ENCODE measurements around the gene ORC6. TPM values are rescaled to one million over a fixed set of nuclear protein-coding genes. Genes with fewer than 3 reads are reported as not detected.
"Not testable (repeated sequence)": the region's sequence is repeated elsewhere in the genome, so short reads cannot be mapped to it uniquely, and the experiment has no call there.

Gene ORC6, protein sequence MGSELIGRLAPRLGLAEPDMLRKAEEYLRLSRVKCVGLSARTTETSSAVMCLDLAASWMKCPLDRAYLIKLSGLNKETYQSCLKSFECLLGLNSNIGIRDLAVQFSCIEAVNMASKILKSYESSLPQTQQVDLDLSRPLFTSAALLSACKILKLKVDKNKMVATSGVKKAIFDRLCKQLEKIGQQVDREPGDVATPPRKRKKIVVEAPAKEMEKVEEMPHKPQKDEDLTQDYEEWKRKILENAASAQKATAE
- total RNA-seq = 10 to 100 TPM in 3 of 8 experiments, 1 to 10 TPM in 5; 2.8 to 39.8 (median 5.9) TPM

GRCh38 chr16:46689365-46690280 lies at the start of gene ORC6:
Gene ORC6 (plus strand): TSS chr16:46689659. CDS start chr16:46689706, 47 bp downstream.
- 0 to 13% (median 1%) methylated on average over 5 to 19 of the region's 79 CpGs; no CpG with 5 or more reads in 3 of the 10 experiments for WGBS, 10 experiments
- Histone ChIP-seq H3K4me3 (peak within 1 kb of the TSS; percentile 70 to 88 (median 73)), H3K27ac (peak within 1 kb of the TSS; percentile 98), H3K4me1 (replicated peaks in 1 of 2) (peaks cover 12 to 23% of the 10 kb centered on the region in 2 donors)
- in situ Hi-C loops (cut with MboI; ENCODE audit: low pct_unique_long_range_greater_than_20kb in 2 of 9, low sequenced_read_pairs in 9 of 9, unreplicated experiment in 9 of 9) = loop anchor here in 2 of 9 experiments (25.0 kb wide), 2 partner anchors 98 to 123 kb away; no protein-coding TSS in a partner anchor
- peak; percentile 77 to 85 (median 82) for ATAC-seq (replicated peaks in 6 of 8)

DNA sequence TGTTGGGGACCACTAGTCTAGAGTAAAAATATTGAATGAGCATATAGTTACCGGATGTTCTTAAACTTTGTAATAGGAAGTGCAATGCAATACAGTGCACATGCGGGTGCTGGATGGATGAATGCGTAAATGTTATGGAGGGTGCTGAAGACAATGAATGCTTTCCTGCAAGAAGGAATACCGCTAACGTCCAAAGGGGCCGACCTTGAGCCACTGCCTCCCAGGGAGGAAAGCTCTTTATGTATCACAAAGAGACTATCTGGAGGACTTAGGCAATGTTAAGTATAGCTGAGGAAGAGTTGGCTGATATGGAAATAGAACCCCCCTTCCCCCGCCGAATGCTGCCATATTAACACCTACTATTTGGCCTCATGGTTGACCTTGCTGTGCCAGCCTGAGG lies 40.8 kb upstream of the ORC6 start:
- 40 to 100% (median 90%) methylated on average over 1 to 8 of the region's 8 CpGs; no CpG with 5 or more reads in 1 of the 10 experiments for WGBS, 10 experiments
- Histone ChIP-seq H3K4me3 (no peak overlapping the region), H3K4me1 (replicated peaks in 1 of 2) (peaks cover 5 to 12% of the 10 kb centered on the region in 2 donors), H3K27ac (no peak overlapping the region)
- in situ Hi-C loops (cut with MboI; ENCODE audit: low pct_unique_long_range_greater_than_20kb in 2 of 9, low sequenced_read_pairs in 9 of 9, unreplicated experiment in 9 of 9) = no loop called here
- ATAC-seq (replicated peaks in 6 of 8) = no peak

GRCh38 chr16:46649588-46650253 lies 39.7 kb upstream of the ORC6 start:
- Histone ChIP-seq H3K4me1 (replicated peaks in 1 of 2) (peaks cover 5 to 12% of the 10 kb centered on the region in 2 donors), H3K4me3 (no peak overlapping the region), H3K27ac (peak overlapping the region in 1 of 2 donors; percentile 33)
- peak in 6 of 8 experiments; percentile 38 to 93 (median 79) for ATAC-seq (replicated peaks in 6 of 8)
- 70 to 100% (median 83%) methylated on average over 2 to 15 of the region's 27 CpGs; no CpG with 5 or more reads in 1 of the 10 experiments for WGBS, 10 experiments
- in situ Hi-C loops (cut with MboI; ENCODE audit: low pct_unique_long_range_greater_than_20kb in 2 of 9, low sequenced_read_pairs in 9 of 9, unreplicated experiment in 9 of 9) = no loop called here

DNA sequence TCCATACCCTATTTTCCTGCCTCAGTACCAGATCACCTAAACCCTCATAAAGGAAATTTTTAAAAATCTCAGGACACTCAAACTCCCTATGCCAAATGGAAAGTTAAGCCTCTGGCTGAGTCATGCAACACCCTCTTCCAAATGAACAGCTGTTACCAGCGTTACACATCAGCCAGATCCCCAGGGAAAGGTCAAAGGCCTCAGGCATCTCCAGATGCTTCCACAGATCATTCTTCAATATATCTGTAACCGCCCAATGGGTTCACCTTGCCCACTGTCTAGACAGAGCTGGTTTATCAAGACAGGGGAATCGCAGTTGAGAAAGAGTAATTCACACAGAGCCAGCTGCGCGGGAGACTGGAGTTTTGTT lies 39.2 kb upstream of the ORC6 start:
- WGBS, 10 experiments = 0 to 100% (median 68%) methylated on average over 1 to 4 of the region's 5 CpGs; no CpG with 5 or more reads in 4 of the 10 experiments
- ATAC-seq (replicated peaks in 6 of 8) = peak in 7 of 8 experiments; percentile 9 to 94 (median 39)
- H3K27ac ChIP-seq = peak overlapping the region in 1 of 2 donors; percentile 37
- peaks cover 5 to 12% of the 10 kb centered on the region in 2 donors for H3K4me1 ChIP-seq (replicated peaks in 1 of 2)
- in situ Hi-C loops (cut with MboI; ENCODE audit: low pct_unique_long_range_greater_than_20kb in 2 of 9, low sequenced_read_pairs in 9 of 9, unreplicated experiment in 9 of 9) = no loop called here
- no peak overlapping the region for H3K4me3 ChIP-seq

- no peak for ATAC-seq (replicated peaks in 6 of 8)
- in situ Hi-C loops (cut with MboI; ENCODE audit: low pct_unique_long_range_greater_than_20kb in 2 of 9, low sequenced_read_pairs in 9 of 9, unreplicated experiment in 9 of 9) = no loop called here
- 73 to 100% (median 78%) methylated on average over 2 to 3 of the region's 3 CpGs; no CpG with 5 or more reads in 3 of the 10 experiments for WGBS, 10 experiments
These were observed 38.2 kb upstream of the ORC6 start for GRCh38 chr16:46651305-46651704.

GRCh38 chr16:46658925-46659324 lies 30.5 kb upstream of the ORC6 start:
- peak in 3 of 8 experiments; percentile 11 to 45 (median 37) for ATAC-seq (replicated peaks in 6 of 8)
- H3K4me3 ChIP-seq = no peak overlapping the region
- WGBS, 10 experiments = 60 to 83% (median 67%) methylated on average over 1 of the region's 1 CpG; no CpG with 5 or more reads in 6 of the 10 experiments

More at GRCh38 chr16:46651305-46651704, 38.2 kb upstream of the ORC6 start:
- Histone ChIP-seq H3K4me3 (no peak overlapping the region), H3K4me1 (replicated peaks in 1 of 2) (peaks cover 5 to 12% of the 10 kb centered on the region in 2 donors), H3K27ac (no peak overlapping the region)

DNA sequence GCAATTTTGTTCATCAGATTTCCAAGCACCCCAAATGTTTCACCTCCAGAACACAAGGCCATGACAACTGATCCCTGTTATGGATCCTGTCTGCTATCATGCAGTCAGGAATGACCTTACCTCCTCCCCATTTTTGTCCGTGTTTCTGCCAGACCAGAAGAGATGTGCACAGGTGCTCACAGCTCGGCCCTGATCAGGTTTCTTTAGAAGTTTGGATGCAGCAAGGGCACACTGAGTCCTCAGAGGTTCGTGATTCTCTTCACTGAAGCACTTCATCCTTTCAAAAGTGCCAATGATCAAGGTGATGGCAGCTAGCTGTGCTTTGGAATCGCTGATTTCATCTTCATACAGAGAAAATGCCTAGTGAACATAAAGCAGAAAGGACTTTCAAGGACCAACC lies 27.3 kb upstream of the ORC6 start:
- 0 to 100% (median 73%) methylated on average over 1 to 4 of the region's 4 CpGs; no CpG with 5 or more reads in 1 of the 10 experiments for WGBS, 10 experiments
- H3K4me3 ChIP-seq = no peak overlapping the region
- no peak overlapping the region for H3K27ac ChIP-seq
- in situ Hi-C loops (cut with MboI; ENCODE audit: low pct_unique_long_range_greater_than_20kb in 2 of 9, low sequenced_read_pairs in 9 of 9, unreplicated experiment in 9 of 9) = no loop called here
- H3K4me1 ChIP-seq (replicated peaks in 1 of 2) = no peaks in the 10 kb centered on the region
- no peak for ATAC-seq (replicated peaks in 6 of 8)

More at GRCh38 chr16:46658925-46659324, 30.5 kb upstream of the ORC6 start:
- H3K4me1 ChIP-seq (replicated peaks in 1 of 2) = no peaks in the 10 kb centered on the region
- in situ Hi-C loops (cut with MboI; ENCODE audit: low pct_unique_long_range_greater_than_20kb in 2 of 9, low sequenced_read_pairs in 9 of 9, unreplicated experiment in 9 of 9) = no loop called here
- H3K27ac ChIP-seq = no peak overlapping the region

GRCh38 chr16:46673320-46674013 lies 16.0 kb upstream of the ORC6 start:
- H3K4me1 ChIP-seq (replicated peaks in 1 of 2) = no peaks in the 10 kb centered on the region
- 0 to 74% (median 60%) methylated on average over 2 to 6 of the region's 6 CpGs for WGBS, 10 experiments
- no peak overlapping the region for H3K4me3 ChIP-seq
- in situ Hi-C loops (cut with MboI; ENCODE audit: low pct_unique_long_range_greater_than_20kb in 2 of 9, low sequenced_read_pairs in 9 of 9, unreplicated experiment in 9 of 9) = no loop called here
- peak; percentile 58 to 99 (median 86) for ATAC-seq (replicated peaks in 6 of 8)
- H3K27ac ChIP-seq = no peak overlapping the region

- H3K4me1 ChIP-seq (replicated peaks in 1 of 2); H3K4me3 ChIP-seq; H3K27ac ChIP-seq; ATAC-seq (replicated peaks in 6 of 8): not testable (repeated sequence)
- in situ Hi-C loops (cut with MboI; ENCODE audit: low pct_unique_long_range_greater_than_20kb in 2 of 9, low sequenced_read_pairs in 9 of 9, unreplicated experiment in 9 of 9) = loop anchor here in 2 of 9 experiments (25.0 kb wide), 2 partner anchors 109 to 134 kb away; no protein-coding TSS in a partner anchor
- 100% methylated on average over 1 of the region's 1 CpG; no CpG with 5 or more reads in 6 of the 10 experiments for WGBS, 10 experiments
These were observed 11.5 kb upstream of the ORC6 start for GRCh38 chr16:46677943-46678342.

GRCh38 chr16:46681867-46682266 lies 7.6 kb upstream of the ORC6 start:
- WGBS, 10 experiments = 83 to 100% methylated on average over 1 of the region's 2 CpGs; no CpG with 5 or more reads in 8 of the 10 experiments
- ATAC-seq (replicated peaks in 6 of 8); H3K4me3 ChIP-seq; H3K27ac ChIP-seq; H3K4me1 ChIP-seq (replicated peaks in 1 of 2): not testable (repeated sequence)
- in situ Hi-C loops (cut with MboI; ENCODE audit: low pct_unique_long_range_greater_than_20kb in 2 of 9, low sequenced_read_pairs in 9 of 9, unreplicated experiment in 9 of 9) = loop anchor here in 2 of 9 experiments (25.0 kb wide), 2 partner anchors 105 to 130 kb away; no protein-coding TSS in a partner anchor

GRCh38 chr16:46686815-46687473 lies 2.5 kb upstream of the ORC6 start:
- H3K4me1 ChIP-seq (replicated peaks in 1 of 2) = peaks cover 15 to 23% of the 10 kb centered on the region in 2 donors
- no peak for ATAC-seq (replicated peaks in 6 of 8)
- peak overlapping the region; percentile 70 to 88 (median 73) for H3K4me3 ChIP-seq
- 8 to 100% (median 57%) methylated on average over 1 to 5 of the region's 5 CpGs; no CpG with 5 or more reads in 1 of the 10 experiments for WGBS, 10 experiments
- H3K27ac ChIP-seq = no peak overlapping the region
- in situ Hi-C loops (cut with MboI; ENCODE audit: low pct_unique_long_range_greater_than_20kb in 2 of 9, low sequenced_read_pairs in 9 of 9, unreplicated experiment in 9 of 9) = loop anchor here in 2 of 9 experiments (25.0 kb wide), 2 partner anchors 100 to 125 kb away; no protein-coding TSS in a partner anchor

Data from motor neuron (in vitro differentiated cells).